ENCODE data around the gene GPR132.
"Not testable (repeated sequence)": the region's sequence is repeated elsewhere in the genome, so short reads cannot be mapped to it uniquely, and the experiment has no call there.

The GPR132 gene

GRCh38 chr14:105081473-105081872 lies 16.2 kb upstream of the GPR132 start:
- H3K27me3 ChIP-seq (replicated peaks in 2 of 5; ENCODE audit: control insufficient read depth in 4 of 5, insufficient read depth in 5 of 5, low read length in 4 of 5); H3K4me3 ChIP-seq (ENCODE audit: control insufficient read depth in 1 of 7, extremely low read depth in 1 of 7, insufficient read depth in 4 of 7, low read depth in 2 of 7, low read length in 6 of 7); H3K9me3 ChIP-seq (ENCODE audit: control extremely low read depth in 1 of 5, control insufficient read depth in 4 of 5, insufficient read depth in 2 of 5, low read depth in 1 of 5, low read length in 4 of 5); H3K36me3 ChIP-seq (ENCODE audit: control insufficient read depth in 4 of 4, insufficient read depth in 4 of 4, low read length in 3 of 4); H3K27ac ChIP-seq (ENCODE audit: insufficient read depth in 1 of 2, low read depth in 1 of 2, low read length in 2 of 2, poor library complexity in 1 of 2, severe bottlenecking in 2 of 2); DNase-seq: not testable (repeated sequence)
- H3K4me1 ChIP-seq (ENCODE audit: control extremely low read depth in 1 of 4, control insufficient read depth in 4 of 4, insufficient read depth in 4 of 4, low read length in 3 of 4), result peaks cover 0 to 15% (median 11%) of the 10 kb centered on the region in 4 experiments
- 97% methylated on average over 3 of the region's 8 CpGs for WGBS (ENCODE audit: insufficient coverage)
- ChIA-PET CTCF (interaction anchor here (0.9 to 1.3 kb wide), 3 partner anchors 21 to 36 kb away, joined by 3 to 5 read pairs (median 3); no protein-coding TSS in a partner anchor), POLR2A (interaction anchor here (0.6 to 0.7 kb wide), 2 partner anchors 16 to 70 kb away, joined by 3 read pairs; partner anchors contain the start of gene GPR132)

GRCh38 chr14:105080161-105080560 lies 14.9 kb upstream of the GPR132 start:
- ChIA-PET CTCF (interaction anchor here (0.9 to 1.3 kb wide), 2 partner anchors 15 to 105 kb away, joined by 3 to 4 read pairs; partner anchors contain the start of gene GPR132), POLR2A (no interaction called here)
- DNase-seq, result no peak
- no peaks in the 10 kb centered on the region for H3K36me3 ChIP-seq (ENCODE audit: control insufficient read depth in 4 of 4, insufficient read depth in 4 of 4, low read length in 3 of 4)
- H3K4me1 ChIP-seq (ENCODE audit: control extremely low read depth in 1 of 4, control insufficient read depth in 4 of 4, insufficient read depth in 4 of 4, low read length in 3 of 4), result peaks cover 0 to 24% (median 22%) of the 10 kb centered on the region in 4 experiments
- H3K9me3 ChIP-seq (ENCODE audit: control extremely low read depth in 1 of 5, control insufficient read depth in 4 of 5, insufficient read depth in 2 of 5, low read depth in 1 of 5, low read length in 4 of 5), result no peaks in the 10 kb centered on the region
- H3K27me3 ChIP-seq (replicated peaks in 2 of 5; ENCODE audit: control insufficient read depth in 4 of 5, insufficient read depth in 5 of 5, low read length in 4 of 5), result no peaks in the 10 kb centered on the region
- WGBS (ENCODE audit: insufficient coverage), result 86% methylated on average over 17 of the region's 17 CpGs
- H3K27ac ChIP-seq (ENCODE audit: insufficient read depth in 1 of 2, low read depth in 1 of 2, low read length in 2 of 2, poor library complexity in 1 of 2, severe bottlenecking in 2 of 2), result no peak overlapping the region
- no peak overlapping the region for H3K4me3 ChIP-seq (ENCODE audit: control insufficient read depth in 1 of 7, extremely low read depth in 1 of 7, insufficient read depth in 4 of 7, low read depth in 2 of 7, low read length in 6 of 7)

GRCh38 chr14:105078294-105078693 lies 13.1 kb upstream of the GPR132 start:
- Histone ChIP-seq H3K9me3 (ENCODE audit: control extremely low read depth in 1 of 5, control insufficient read depth in 4 of 5, insufficient read depth in 2 of 5, low read depth in 1 of 5, low read length in 4 of 5) (no peaks in the 10 kb centered on the region), H3K27me3 (replicated peaks in 2 of 5; ENCODE audit: control insufficient read depth in 4 of 5, insufficient read depth in 5 of 5, low read length in 4 of 5) (no peaks in the 10 kb centered on the region), H3K27ac (ENCODE audit: insufficient read depth in 1 of 2, low read depth in 1 of 2, low read length in 2 of 2, poor library complexity in 1 of 2, severe bottlenecking in 2 of 2) (no peak overlapping the region), H3K4me3 (ENCODE audit: control insufficient read depth in 1 of 7, extremely low read depth in 1 of 7, insufficient read depth in 4 of 7, low read depth in 2 of 7, low read length in 6 of 7) (no peak overlapping the region), H3K4me1 (ENCODE audit: control extremely low read depth in 1 of 4, control insufficient read depth in 4 of 4, insufficient read depth in 4 of 4, low read length in 3 of 4) (peaks cover 0 to 32% (median 29%) of the 10 kb centered on the region in 4 experiments), H3K36me3 (ENCODE audit: control insufficient read depth in 4 of 4, insufficient read depth in 4 of 4, low read length in 3 of 4) (no peaks in the 10 kb centered on the region)
- no CpG with 5 or more reads among the region's 1 CpG for whole genome bisulfite sequencing (ENCODE audit: insufficient coverage)
- DNase-seq, result no peak
- ChIA-PET CTCF (interaction anchor here (8.6 kb wide), 1 partner anchor 17 kb away, joined by 143 read pairs; the partner anchor contains the start of gene GPR132), POLR2A (no interaction called here)

- Histone ChIP-seq H3K27ac (ENCODE audit: insufficient read depth in 1 of 2, low read depth in 1 of 2, low read length in 2 of 2, poor library complexity in 1 of 2, severe bottlenecking in 2 of 2) (no peak overlapping the region), H3K9me3 (ENCODE audit: control extremely low read depth in 1 of 5, control insufficient read depth in 4 of 5, insufficient read depth in 2 of 5, low read depth in 1 of 5, low read length in 4 of 5) (no peaks in the 10 kb centered on the region), H3K27me3 (replicated peaks in 2 of 5; ENCODE audit: control insufficient read depth in 4 of 5, insufficient read depth in 5 of 5, low read length in 4 of 5) (no peaks in the 10 kb centered on the region), H3K36me3 (ENCODE audit: control insufficient read depth in 4 of 4, insufficient read depth in 4 of 4, low read length in 3 of 4) (no peaks in the 10 kb centered on the region), H3K4me3 (ENCODE audit: control insufficient read depth in 1 of 7, extremely low read depth in 1 of 7, insufficient read depth in 4 of 7, low read depth in 2 of 7, low read length in 6 of 7) (no peak overlapping the region), H3K4me1 (ENCODE audit: control extremely low read depth in 1 of 4, control insufficient read depth in 4 of 4, insufficient read depth in 4 of 4, low read length in 3 of 4) (peaks cover 0 to 32% (median 29%) of the 10 kb centered on the region in 4 experiments)
- no peak for DNase-seq
- ChIA-PET CTCF (interaction anchor here (0.7 to 8.6 kb wide), 4 partner anchors 10 to 93 kb away, joined by 3 to 143 read pairs (median 68); partner anchors contain the start of gene GPR132), POLR2A (no interaction called here)
- WGBS (ENCODE audit: insufficient coverage), result 100% methylated on average over 5 of the region's 8 CpGs
These were observed 12.4 kb upstream of the GPR132 start for GRCh38 chr14:105077649-105077995.

- no peak overlapping the region for H3K4me3 ChIP-seq (ENCODE audit: control insufficient read depth in 1 of 7, extremely low read depth in 1 of 7, insufficient read depth in 4 of 7, low read depth in 2 of 7, low read length in 6 of 7)
- no peaks in the 10 kb centered on the region for H3K27me3 ChIP-seq (replicated peaks in 2 of 5; ENCODE audit: control insufficient read depth in 4 of 5, insufficient read depth in 5 of 5, low read length in 4 of 5)
- POLR2A ChIA-PET, result interaction anchor here (3.8 kb wide), 1 partner anchor 12 kb away, joined by 28 read pairs; the partner anchor contains the start of gene GPR132
- DNase-seq, result no peak
- 61% methylated on average over 11 of the region's 18 CpGs for WGBS (ENCODE audit: insufficient coverage)
- CTCF ChIA-PET, result interaction anchor here (0.7 to 8.6 kb wide), 4 partner anchors 11 to 93 kb away, joined by 3 to 143 read pairs (median 68); partner anchors contain the start of gene GPR132
- no peaks in the 10 kb centered on the region for H3K9me3 ChIP-seq (ENCODE audit: control extremely low read depth in 1 of 5, control insufficient read depth in 4 of 5, insufficient read depth in 2 of 5, low read depth in 1 of 5, low read length in 4 of 5)
- peaks cover 0 to 32% (median 29%) of the 10 kb centered on the region in 4 experiments for H3K4me1 ChIP-seq (ENCODE audit: control extremely low read depth in 1 of 4, control insufficient read depth in 4 of 4, insufficient read depth in 4 of 4, low read length in 3 of 4)
- no peaks in the 10 kb centered on the region for H3K36me3 ChIP-seq (ENCODE audit: control insufficient read depth in 4 of 4, insufficient read depth in 4 of 4, low read length in 3 of 4)
- H3K27ac ChIP-seq (ENCODE audit: insufficient read depth in 1 of 2, low read depth in 1 of 2, low read length in 2 of 2, poor library complexity in 1 of 2, severe bottlenecking in 2 of 2), result no peak overlapping the region
These were observed 11.8 kb upstream of the GPR132 start for GRCh38 chr14:105076805-105077648.

- Histone ChIP-seq H3K9me3 (ENCODE audit: control extremely low read depth in 1 of 5, control insufficient read depth in 4 of 5, insufficient read depth in 2 of 5, low read depth in 1 of 5, low read length in 4 of 5) (no peaks in the 10 kb centered on the region), H3K27me3 (replicated peaks in 2 of 5; ENCODE audit: control insufficient read depth in 4 of 5, insufficient read depth in 5 of 5, low read length in 4 of 5) (no peaks in the 10 kb centered on the region), H3K4me3 (ENCODE audit: control insufficient read depth in 1 of 7, extremely low read depth in 1 of 7, insufficient read depth in 4 of 7, low read depth in 2 of 7, low read length in 6 of 7) (no peak overlapping the region), H3K4me1 (ENCODE audit: control extremely low read depth in 1 of 4, control insufficient read depth in 4 of 4, insufficient read depth in 4 of 4, low read length in 3 of 4) (peaks cover 0 to 34% (median 30%) of the 10 kb centered on the region in 4 experiments), H3K27ac (ENCODE audit: insufficient read depth in 1 of 2, low read depth in 1 of 2, low read length in 2 of 2, poor library complexity in 1 of 2, severe bottlenecking in 2 of 2) (no peak overlapping the region), H3K36me3 (ENCODE audit: control insufficient read depth in 4 of 4, insufficient read depth in 4 of 4, low read length in 3 of 4) (no peaks in the 10 kb centered on the region)
- ChIA-PET CTCF (interaction anchor here (0.8 to 8.6 kb wide), 5 partner anchors 11 to 101 kb away, joined by 3 to 143 read pairs (median 49); partner anchors contain the start of gene GPR132), POLR2A (interaction anchor here (3.8 kb wide), 1 partner anchor 11 kb away, joined by 28 read pairs; the partner anchor contains the start of gene GPR132)
- 96% methylated on average over 8 of the region's 16 CpGs for WGBS (ENCODE audit: insufficient coverage)
- DNase-seq, result no peak
These were observed 11.1 kb upstream of the GPR132 start for GRCh38 chr14:105076296-105076804.

All from common myeloid progenitor, CD34-positive (primary cell).